GM12878 (cell line): ENCODE results near the gene KCNK7. TPM values are rescaled to one million over a fixed set of nuclear protein-coding genes. Genes with fewer than 3 reads are reported as not detected.

Source experiments
- ASH2L ChIP-seq: fragments of 300-600, 200-600 bp; sonication (generic); IDR thresholded peaks from 2 replicates; pipeline ENCODE4 v1.6.1; 2017; ENCODE audit warnings: low read depth, mild to moderate bottlenecking, borderline replicate concordance
- CEBPB ChIP-seq, 2 experiments: fragments of 150-350 bp in 1 of 2; IDR thresholded peaks; 2 replicates each; pipeline ENCODE4 v1.6.1; 2012 to 2014; ENCODE audit warnings: low read depth in 2 of 2, low read length in 2 of 2, borderline replicate concordance in 1 of 2, inconsistent platforms in 1 of 2
- polyA plus RNA-seq, 11 experiments: library from polyadenylated mRNA; depleted of rRNA in 4 of 11; unstranded in 6 of 11; stranded (reverse) in 5 of 11; fragments of >200 nt; fragmentation: Nextera tagmentation in 4 of 11; fragmentation: Illumina TruSeq in 1 of 11; extraction: Ambion mirVana in 4 of 11; extraction: Trizol in 1 of 11; gene quantifications; 1 replicate in 1 of 11; 2 replicates in 10 of 11; pipeline versions ENCODE4 v1.2.1 to v1.2.3, GENCODE V29; 2011 to 2016; ENCODE audit warnings: inconsistent platforms in 2 of 11, missing spikeins in 2 of 11, low read depth in 1 of 11
- total RNA-seq, 4 experiments: library from RNA; depleted of rRNA in 3 of 4; stranded (reverse); fragments of >200 nt in 3 of 4; fragmentation: Illumina TruSeq in 1 of 4; extraction: Trizol in 1 of 4; gene quantifications; 2 replicates each; pipeline versions ENCODE4 v1.2.1 to v1.2.3, GENCODE V29; 2013 to 2021
- TF ChIP-seq, protein P1 (sequence below): fragments of 450-650 bp; IDR thresholded peaks from 2 replicates; pipeline ENCODE4 v1.6.1; 2016; ENCODE audit warnings: mild to moderate bottlenecking, moderate library complexity, borderline replicate concordance
- TF ChIP-seq, protein P2 (sequence below): IDR thresholded peaks from 2 replicates; pipeline ENCODE4 v1.6.1; 2011; ENCODE audit warnings: borderline replicate concordance, low read depth, mild to moderate bottlenecking, moderate library complexity, mixed read lengths, low read length; ENCODE audit not compliant: insufficient read depth; ENCODE audit errors: extremely low read length
- TF ChIP-seq, protein P3 (sequence below): IDR thresholded peaks from 2 replicates; pipeline ENCODE4 v1.6.1; 2011; ENCODE audit warnings: low read depth, low read length, improper control_type of control experiment, borderline replicate concordance

Gene KCNK7
- total and polyA plus RNA-seq, 10 of the 15 experiments (the other 5 are each of a cell fraction or from before 2014, with no cell fraction given), result 0.11 to 0.54 (median 0.23) TPM; not detected in 7

DNA sequence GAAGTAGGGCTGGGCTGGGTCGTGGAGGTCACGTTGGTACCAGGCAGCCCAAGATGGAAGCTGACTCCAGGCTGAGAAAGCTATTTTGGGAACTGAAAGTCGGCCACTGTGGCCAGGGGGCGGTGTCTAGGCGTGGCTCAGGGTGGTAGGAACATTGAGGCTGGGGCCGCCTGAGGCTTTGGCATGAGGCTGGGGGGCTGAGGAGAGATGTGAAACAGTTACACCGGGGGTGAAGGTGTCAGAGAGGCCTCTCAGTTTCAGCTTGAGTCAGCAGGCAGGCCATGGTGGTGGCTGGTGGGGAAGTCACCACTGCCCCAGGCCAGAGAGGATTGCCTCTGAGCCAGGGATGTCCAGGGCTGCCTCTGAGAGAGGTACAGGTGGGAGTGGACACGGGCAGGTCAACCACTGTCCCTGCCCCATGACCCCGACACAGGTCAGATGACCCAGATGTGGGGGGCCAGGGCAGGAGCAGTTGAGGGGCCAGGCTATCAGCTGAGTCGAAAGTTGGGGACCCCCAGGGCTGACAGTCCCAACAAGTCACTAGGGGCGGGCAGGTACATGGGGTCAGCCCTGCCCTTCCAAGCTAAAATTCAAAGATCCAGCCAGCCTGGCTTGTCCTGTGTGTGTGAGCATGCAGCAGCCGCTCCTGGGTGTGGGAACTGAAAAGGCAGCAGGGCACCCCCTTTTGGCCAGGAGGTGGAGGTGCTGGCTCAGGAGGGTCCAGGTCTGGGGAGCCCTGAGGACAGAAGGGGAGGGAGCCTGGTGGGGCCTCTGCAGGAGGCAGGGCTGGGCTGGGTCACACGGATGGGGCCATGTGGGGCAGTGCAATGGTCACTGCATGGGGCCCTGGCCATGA is 7.2 kb downstream of the KCNK7 start (continued):
- TF ChIP-seq, protein P1, sequence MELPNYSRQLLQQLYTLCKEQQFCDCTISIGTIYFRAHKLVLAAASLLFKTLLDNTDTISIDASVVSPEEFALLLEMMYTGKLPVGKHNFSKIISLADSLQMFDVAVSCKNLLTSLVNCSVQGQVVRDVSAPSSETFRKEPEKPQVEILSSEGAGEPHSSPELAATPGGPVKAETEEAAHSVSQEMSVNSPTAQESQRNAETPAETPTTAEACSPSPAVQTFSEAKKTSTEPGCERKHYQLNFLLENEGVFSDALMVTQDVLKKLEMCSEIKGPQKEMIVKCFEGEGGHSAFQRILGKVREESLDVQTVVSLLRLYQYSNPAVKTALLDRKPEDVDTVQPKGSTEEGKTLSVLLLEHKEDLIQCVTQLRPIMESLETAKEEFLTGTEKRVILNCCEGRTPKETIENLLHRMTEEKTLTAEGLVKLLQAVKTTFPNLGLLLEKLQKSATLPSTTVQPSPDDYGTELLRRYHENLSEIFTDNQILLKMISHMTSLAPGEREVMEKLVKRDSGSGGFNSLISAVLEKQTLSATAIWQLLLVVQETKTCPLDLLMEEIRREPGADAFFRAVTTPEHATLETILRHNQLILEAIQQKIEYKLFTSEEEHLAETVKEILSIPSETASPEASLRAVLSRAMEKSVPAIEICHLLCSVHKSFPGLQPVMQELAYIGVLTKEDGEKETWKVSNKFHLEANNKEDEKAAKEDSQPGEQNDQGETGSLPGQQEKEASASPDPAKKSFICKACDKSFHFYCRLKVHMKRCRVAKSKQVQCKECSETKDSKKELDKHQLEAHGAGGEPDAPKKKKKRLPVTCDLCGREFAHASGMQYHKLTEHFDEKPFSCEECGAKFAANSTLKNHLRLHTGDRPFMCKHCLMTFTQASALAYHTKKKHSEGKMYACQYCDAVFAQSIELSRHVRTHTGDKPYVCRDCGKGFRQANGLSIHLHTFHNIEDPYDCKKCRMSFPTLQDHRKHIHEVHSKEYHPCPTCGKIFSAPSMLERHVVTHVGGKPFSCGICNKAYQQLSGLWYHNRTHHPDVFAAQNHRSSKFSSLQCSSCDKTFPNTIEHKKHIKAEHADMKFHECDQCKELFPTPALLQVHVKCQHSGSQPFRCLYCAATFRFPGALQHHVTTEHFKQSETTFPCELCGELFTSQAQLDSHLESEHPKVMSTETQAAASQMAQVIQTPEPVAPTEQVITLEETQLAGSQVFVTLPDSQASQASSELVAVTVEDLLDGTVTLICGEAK, result no peak
- TF ChIP-seq CEBPB (IDR thresholded peaks at IDR 0.05; ENCODE audit: borderline replicate concordance in 1 of 2, low read depth in 2 of 2, low read length in 2 of 2) (no peak), ASH2L (no peak)
- TF ChIP-seq, protein P2, sequence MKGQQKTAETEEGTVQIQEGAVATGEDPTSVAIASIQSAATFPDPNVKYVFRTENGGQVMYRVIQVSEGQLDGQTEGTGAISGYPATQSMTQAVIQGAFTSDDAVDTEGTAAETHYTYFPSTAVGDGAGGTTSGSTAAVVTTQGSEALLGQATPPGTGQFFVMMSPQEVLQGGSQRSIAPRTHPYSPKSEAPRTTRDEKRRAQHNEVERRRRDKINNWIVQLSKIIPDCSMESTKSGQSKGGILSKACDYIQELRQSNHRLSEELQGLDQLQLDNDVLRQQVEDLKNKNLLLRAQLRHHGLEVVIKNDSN, result no peak
- TF ChIP-seq, protein P3, sequence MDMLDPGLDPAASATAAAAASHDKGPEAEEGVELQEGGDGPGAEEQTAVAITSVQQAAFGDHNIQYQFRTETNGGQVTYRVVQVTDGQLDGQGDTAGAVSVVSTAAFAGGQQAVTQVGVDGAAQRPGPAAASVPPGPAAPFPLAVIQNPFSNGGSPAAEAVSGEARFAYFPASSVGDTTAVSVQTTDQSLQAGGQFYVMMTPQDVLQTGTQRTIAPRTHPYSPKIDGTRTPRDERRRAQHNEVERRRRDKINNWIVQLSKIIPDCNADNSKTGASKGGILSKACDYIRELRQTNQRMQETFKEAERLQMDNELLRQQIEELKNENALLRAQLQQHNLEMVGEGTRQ, result no peak
- TF ChIP-seq, all 136 proteins: peak for 68
